ENCODE results near the gene EPHB2.

EPHB2 gene

DNA sequence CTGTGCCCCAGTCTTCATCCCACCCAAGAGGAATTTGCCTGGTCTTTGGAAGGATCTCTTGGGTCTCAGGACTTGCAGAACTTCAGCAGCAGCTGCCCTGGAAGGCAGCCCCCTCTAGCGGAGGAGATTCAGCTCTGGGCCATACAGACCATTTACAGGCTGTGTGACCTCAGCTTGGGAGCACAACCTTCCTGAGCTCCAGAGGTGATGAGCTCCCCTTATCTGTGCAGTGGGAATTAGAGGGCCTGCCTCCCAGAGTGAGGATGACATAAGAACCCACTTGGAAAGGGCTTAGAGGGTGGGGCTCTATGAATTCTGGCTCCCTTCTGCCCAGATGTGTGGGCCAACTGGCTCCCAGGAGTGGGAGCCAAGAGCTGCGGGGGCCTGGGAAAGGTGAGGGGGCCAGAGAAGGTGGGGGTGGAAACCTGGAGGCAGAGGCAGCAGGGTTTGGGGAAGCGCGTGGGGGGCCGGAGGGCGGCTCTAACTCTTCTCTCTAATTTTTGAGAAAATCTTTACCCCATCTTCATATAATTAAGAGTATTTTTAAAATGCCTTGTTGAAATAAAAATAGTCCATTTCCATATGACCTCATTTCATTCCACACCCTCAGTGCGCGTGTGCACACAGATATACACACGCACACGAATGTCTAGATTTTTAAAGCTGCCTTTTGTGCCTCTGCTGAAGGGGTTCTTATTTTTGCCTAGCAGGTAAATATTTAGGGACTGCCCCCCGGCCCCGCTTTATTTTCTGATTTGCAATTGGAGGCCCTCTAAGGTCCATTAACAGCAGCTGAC lies 21.5 kb downstream of the EPHB2 start:
- no peak overlapping the region for H3K4me3 ChIP-seq (ENCODE audit: low read depth in 1 of 2, low read length in 1 of 2)

DNA sequence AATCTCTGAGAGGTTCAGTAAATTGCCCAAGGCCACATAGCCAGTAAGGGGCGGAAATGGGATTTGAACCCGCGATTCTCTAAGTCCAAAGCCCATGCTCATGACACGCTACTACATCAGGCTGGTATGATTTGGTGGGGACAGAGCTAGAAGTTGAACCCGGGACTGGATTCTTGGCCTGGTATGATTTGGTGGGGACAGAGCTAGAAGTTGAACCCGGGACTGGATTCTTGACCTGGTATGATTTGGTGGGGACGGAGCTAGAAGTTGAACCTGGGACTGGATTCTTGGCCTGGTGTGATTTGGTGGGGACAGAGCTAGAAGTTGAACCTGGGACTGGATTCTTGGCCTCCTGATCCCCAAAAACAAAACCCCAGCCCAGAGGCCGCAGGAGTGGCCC lies 23.0 kb downstream of the EPHB2 start:
- Histone ChIP-seq H3K27ac (no peak overlapping the region), H3K27me3 (no peaks in the 10 kb centered on the region), H3K4me1 (ENCODE audit: control insufficient read depth in 1 of 2, insufficient read depth in 1 of 2, low read depth in 1 of 2, low read length in 1 of 2) (peaks cover 0 to 6% of the 10 kb centered on the region in 2 experiments), H3K4me3 (ENCODE audit: low read depth in 1 of 2, low read length in 1 of 2) (no peak overlapping the region), H3K36me3 (no peaks in the 10 kb centered on the region), H3K9me3 (no peaks in the 10 kb centered on the region)
- TF ChIP-seq, protein P1, sequence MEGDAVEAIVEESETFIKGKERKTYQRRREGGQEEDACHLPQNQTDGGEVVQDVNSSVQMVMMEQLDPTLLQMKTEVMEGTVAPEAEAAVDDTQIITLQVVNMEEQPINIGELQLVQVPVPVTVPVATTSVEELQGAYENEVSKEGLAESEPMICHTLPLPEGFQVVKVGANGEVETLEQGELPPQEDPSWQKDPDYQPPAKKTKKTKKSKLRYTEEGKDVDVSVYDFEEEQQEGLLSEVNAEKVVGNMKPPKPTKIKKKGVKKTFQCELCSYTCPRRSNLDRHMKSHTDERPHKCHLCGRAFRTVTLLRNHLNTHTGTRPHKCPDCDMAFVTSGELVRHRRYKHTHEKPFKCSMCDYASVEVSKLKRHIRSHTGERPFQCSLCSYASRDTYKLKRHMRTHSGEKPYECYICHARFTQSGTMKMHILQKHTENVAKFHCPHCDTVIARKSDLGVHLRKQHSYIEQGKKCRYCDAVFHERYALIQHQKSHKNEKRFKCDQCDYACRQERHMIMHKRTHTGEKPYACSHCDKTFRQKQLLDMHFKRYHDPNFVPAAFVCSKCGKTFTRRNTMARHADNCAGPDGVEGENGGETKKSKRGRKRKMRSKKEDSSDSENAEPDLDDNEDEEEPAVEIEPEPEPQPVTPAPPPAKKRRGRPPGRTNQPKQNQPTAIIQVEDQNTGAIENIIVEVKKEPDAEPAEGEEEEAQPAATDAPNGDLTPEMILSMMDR (IDR thresholded peaks at IDR 0.05) = no peak

More for the DNA sequence above, 21.5 kb downstream of the EPHB2 start:
- TF ChIP-seq, protein P1 (IDR thresholded peaks at IDR 0.05) = no peak
- H3K36me3 ChIP-seq = no peaks in the 10 kb centered on the region
- H3K4me1 ChIP-seq (ENCODE audit: control insufficient read depth in 1 of 2, insufficient read depth in 1 of 2, low read depth in 1 of 2, low read length in 1 of 2) = peaks cover 0 to 6% of the 10 kb centered on the region in 2 experiments
- H3K27me3 ChIP-seq = no peaks in the 10 kb centered on the region
- H3K27ac ChIP-seq = no peak overlapping the region
- no peaks in the 10 kb centered on the region for H3K9me3 ChIP-seq

DNA sequence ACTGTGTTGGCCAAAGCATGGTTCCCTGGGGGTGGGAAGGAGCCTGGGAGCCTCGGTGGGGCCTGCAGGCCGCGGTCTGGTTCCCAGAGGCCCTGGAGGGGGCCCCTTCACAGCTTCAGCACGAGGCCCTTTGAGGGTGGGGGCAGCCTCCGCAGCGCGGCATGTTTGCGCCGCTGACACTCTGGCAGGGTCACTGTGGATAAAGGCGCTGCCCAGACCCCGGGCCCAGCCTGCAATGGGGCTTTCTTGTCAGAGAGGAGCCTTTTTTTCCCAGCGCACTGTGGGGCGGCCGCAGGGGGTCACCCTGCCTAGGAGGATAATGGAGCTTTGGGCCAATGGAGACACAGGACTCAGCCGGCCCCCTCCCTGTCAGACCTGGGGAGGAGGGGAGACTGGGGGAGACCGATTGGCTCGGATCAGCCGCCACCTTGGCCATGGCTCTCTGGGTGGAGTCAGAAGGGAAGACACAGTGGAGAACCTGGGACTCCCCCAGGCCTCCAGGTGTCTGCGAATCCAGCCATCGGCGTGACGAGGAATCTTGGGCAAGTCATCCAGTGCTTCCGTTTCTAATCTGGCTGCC lies 26.0 kb downstream of the EPHB2 start:
- H3K36me3 ChIP-seq = no peaks in the 10 kb centered on the region
- peaks cover 0 to 6% of the 10 kb centered on the region in 2 experiments for H3K4me1 ChIP-seq (ENCODE audit: control insufficient read depth in 1 of 2, insufficient read depth in 1 of 2, low read depth in 1 of 2, low read length in 1 of 2)
- no peaks in the 10 kb centered on the region for H3K9me3 ChIP-seq
- H3K4me3 ChIP-seq (ENCODE audit: low read depth in 1 of 2, low read length in 1 of 2) = no peak overlapping the region
- H3K27me3 ChIP-seq = no peaks in the 10 kb centered on the region
- H3K27ac ChIP-seq = no peak overlapping the region
- TF ChIP-seq, protein P1 (IDR thresholded peaks at IDR 0.05) = no peak

DNA sequence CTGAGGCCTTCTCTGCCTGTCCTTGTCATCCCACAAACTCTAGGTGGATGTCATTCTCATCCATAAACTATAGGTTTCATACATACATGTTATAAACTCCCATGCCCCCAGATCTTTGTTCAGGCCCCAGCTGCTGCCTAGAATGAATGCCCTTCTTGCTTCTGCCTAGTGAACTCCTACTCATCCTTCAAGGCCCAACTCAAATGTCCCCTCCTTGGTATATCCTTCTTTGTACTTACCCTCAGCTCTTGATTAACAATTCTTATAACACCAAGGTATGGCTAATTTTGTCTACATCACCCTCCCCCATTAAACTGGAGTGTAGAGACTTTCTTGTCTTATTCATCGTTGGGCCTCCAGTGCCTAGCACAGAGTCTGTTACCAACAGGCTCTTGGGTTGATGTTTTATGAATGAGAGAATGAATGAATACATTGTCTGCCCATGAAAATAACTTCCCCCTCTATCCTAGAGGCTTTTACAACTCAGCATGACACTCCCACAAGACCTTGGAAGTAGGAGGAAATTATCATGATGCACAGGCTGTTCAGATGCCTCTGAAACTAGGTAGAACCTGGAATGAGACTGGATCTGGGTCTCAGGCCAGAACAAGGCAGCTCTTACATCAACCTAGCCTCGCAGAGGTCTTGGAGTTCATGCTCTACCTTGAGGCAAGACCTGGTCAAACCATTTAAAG lies 26.9 kb downstream of the EPHB2 start:
- TF ChIP-seq, protein P1 (IDR thresholded peaks at IDR 0.05) = no peak
- peaks cover 0 to 6% of the 10 kb centered on the region in 2 experiments for H3K4me1 ChIP-seq (ENCODE audit: control insufficient read depth in 1 of 2, insufficient read depth in 1 of 2, low read depth in 1 of 2, low read length in 1 of 2)
- H3K36me3 ChIP-seq = no peaks in the 10 kb centered on the region
- H3K9me3 ChIP-seq = no peaks in the 10 kb centered on the region
- H3K4me3 ChIP-seq (ENCODE audit: low read depth in 1 of 2, low read length in 1 of 2) = no peak overlapping the region
- H3K27me3 ChIP-seq = no peaks in the 10 kb centered on the region
- no peak overlapping the region for H3K27ac ChIP-seq

DNA sequence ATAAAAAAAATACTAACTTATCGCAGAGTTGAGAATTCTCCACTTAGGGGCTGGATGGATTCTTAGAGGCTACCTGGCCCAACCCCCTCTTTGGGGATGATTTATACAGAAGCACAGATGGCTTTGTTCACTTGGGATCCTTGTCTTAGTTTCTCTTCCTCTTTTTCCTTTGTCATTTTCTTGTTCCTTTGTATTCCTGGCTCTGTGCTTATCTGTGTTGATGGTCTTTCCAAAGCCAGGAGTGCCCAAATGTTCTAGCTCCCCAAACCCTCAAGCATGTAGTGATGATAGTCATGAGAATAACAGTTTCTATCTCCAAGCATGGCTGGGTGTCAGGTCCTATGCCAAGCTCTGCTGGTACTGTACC lies 27.4 kb downstream of the EPHB2 start:
- Histone ChIP-seq H3K36me3 (no peaks in the 10 kb centered on the region), H3K9me3 (no peaks in the 10 kb centered on the region), H3K27ac (no peak overlapping the region), H3K4me1 (ENCODE audit: control insufficient read depth in 1 of 2, insufficient read depth in 1 of 2, low read depth in 1 of 2, low read length in 1 of 2) (peaks cover 0 to 6% of the 10 kb centered on the region in 2 experiments), H3K4me3 (ENCODE audit: low read depth in 1 of 2, low read length in 1 of 2) (no peak overlapping the region), H3K27me3 (no peaks in the 10 kb centered on the region)
- TF ChIP-seq, protein P1 (IDR thresholded peaks at IDR 0.05) = no peak
